H1 (cell line): ENCODE results near the gene ZNF358. TPM values are rescaled to one million over a fixed set of nuclear protein-coding genes. Genes with fewer than 3 reads are reported as not detected.

Experiments
- ASH2L ChIP-seq: fragments of 200-600, 300-600 bp; sonication (generic); IDR thresholded peaks from one replicate; pipeline ENCODE4 v1.7.1; 2017; ENCODE audit warnings: low read length
- CHD2 ChIP-seq: IDR thresholded peaks from 2 replicates; pipeline ENCODE4 v1.6.1; 2012; ENCODE audit warnings: low read length, improper control_type of control experiment
- CTBP2 ChIP-seq: IDR thresholded peaks from 2 replicates; pipeline ENCODE4 v1.7.0; 2011; ENCODE audit warnings: borderline replicate concordance, mild to moderate bottlenecking, moderate library complexity, mixed read lengths, low read length; ENCODE audit not compliant: insufficient read depth, insufficient read length
- CTCF ChIP-seq, 3 experiments: IDR thresholded peaks; 1 replicate in 2 of 3; 2 replicates in 1 of 3; pipeline versions ENCODE4 v1.5.1 to v1.6.1; 2011; ENCODE audit warnings: low read length in 3 of 3, mild to moderate bottlenecking in 3 of 3, inconsistent platforms in 2 of 3, low read depth in 1 of 3, moderate library complexity in 1 of 3; ENCODE audit not compliant: insufficient read depth in 1 of 3; ENCODE audit errors: control extremely low read depth in 1 of 3
- EZH2 ChIP-seq: fragments of 200-600 bp; sonication (generic); IDR thresholded peaks from 2 replicates; pipeline ENCODE4 v1.7.1; 2012; ENCODE audit warnings: low read depth, mild to moderate bottlenecking, moderate library complexity, low read length, inconsistent platforms; ENCODE audit not compliant: severe bottlenecking
- GABPA ChIP-seq: IDR thresholded peaks from 2 replicates; pipeline ENCODE4 v1.6.1; 2011; ENCODE audit warnings: mild to moderate bottlenecking, low read length, moderate library complexity, borderline replicate concordance; ENCODE audit not compliant: insufficient read depth
- GTF2F1 ChIP-seq: IDR thresholded peaks from 2 replicates; pipeline ENCODE4 v1.6.1; 2012; ENCODE audit warnings: low read depth, low read length, improper control_type of control experiment, borderline replicate concordance
- HDAC2 ChIP-seq, 2 experiments: fragments of 300-600 bp in 1 of 2; sonication (generic) in 1 of 2; IDR thresholded peaks; 2 replicates each; pipeline ENCODE4 v1.6.1; 2011 to 2012; ENCODE audit warnings: low read depth in 2 of 2, low read length in 2 of 2, mild to moderate bottlenecking in 2 of 2, moderate library complexity in 2 of 2, borderline replicate concordance in 1 of 2, inconsistent platforms in 1 of 2
- JUN ChIP-seq: IDR thresholded peaks from 2 replicates; pipeline ENCODE4 v1.6.1; 2011; ENCODE audit warnings: low read depth, mild to moderate bottlenecking, improper control_type of control experiment, low read length
- NANOG ChIP-seq: IDR thresholded peaks from 2 replicates; pipeline ENCODE4 v1.6.1; 2011; ENCODE audit warnings: low read length, low read depth, mild to moderate bottlenecking, inconsistent platforms; ENCODE audit not compliant: insufficient read depth, poor library complexity, severe bottlenecking
- NRF1 ChIP-seq: IDR thresholded peaks from 2 replicates; pipeline ENCODE4 v1.6.1; 2011; ENCODE audit warnings: mild to moderate bottlenecking, low read depth, low read length, improper control_type of control experiment
- POLR2A ChIP-seq, 2 experiments: IDR thresholded peaks; 1 replicate in 1 of 2; 2 replicates in 1 of 2; pipeline ENCODE4 v1.6.1; 2011; ENCODE audit warnings: low read depth in 2 of 2, low read length in 2 of 2, mild to moderate bottlenecking in 2 of 2; ENCODE audit errors: control extremely low read depth in 1 of 2
- RAD21 ChIP-seq, 2 experiments: IDR thresholded peaks in 1 of 2; conservative IDR thresholded peaks in 1 of 2; 2 replicates each; pipeline ENCODE4 v1.6.1; 2011; ENCODE audit warnings: low read depth in 2 of 2, low read length in 2 of 2, improper control_type of control experiment in 1 of 2, inconsistent platforms in 1 of 2, mild to moderate bottlenecking in 1 of 2, moderate library complexity in 1 of 2
- SIN3A ChIP-seq, 2 experiments: IDR thresholded peaks in 1 of 2; conservative IDR thresholded peaks in 1 of 2; 2 replicates each; pipeline ENCODE4 v1.6.1; 2011 to 2012; ENCODE audit warnings: low read length in 2 of 2, improper control_type of control experiment in 1 of 2, low read depth in 1 of 2, mild to moderate bottlenecking in 1 of 2
- SIRT6 ChIP-seq: IDR thresholded peaks from one replicate; pipeline ENCODE4 v1.7.1; 2012; ENCODE audit warnings: low read length, inconsistent platforms
- SP1 ChIP-seq: IDR thresholded peaks from 2 replicates; pipeline ENCODE4 v1.6.1; 2011; ENCODE audit warnings: low read depth, low read length
- SP4 ChIP-seq: IDR thresholded peaks from 2 replicates; pipeline ENCODE4 v1.6.1; 2012; ENCODE audit warnings: low read length, inconsistent platforms
- SRF ChIP-seq: IDR thresholded peaks from 2 replicates; pipeline ENCODE4 v1.6.1; 2011; ENCODE audit warnings: mild to moderate bottlenecking, low read depth, low read length, moderate library complexity
- TCF12 ChIP-seq: IDR thresholded peaks from 2 replicates; pipeline ENCODE4 v1.6.1; 2011; ENCODE audit warnings: low read depth, mild to moderate bottlenecking, low read length
- TEAD4 ChIP-seq: IDR thresholded peaks from 2 replicates; pipeline ENCODE4 v1.6.1; 2012; ENCODE audit warnings: low read depth, low read length, inconsistent platforms, mixed read lengths
- polyA plus RNA-seq, 7 experiments: library from polyadenylated mRNA; depleted of rRNA in 3 of 7; stranded (reverse) in 5 of 7; unstranded in 2 of 7; fragments of >200 nt in 5 of 7; fragments of 200-250 nt in 2 of 7; gene quantifications; 1 replicate in 5 of 7; 2 replicates in 1 of 7; 4 replicates in 1 of 7; pipeline versions ENCODE4 v1.2.1 to v1.2.3, GENCODE V29; 2011 to 2013; ENCODE audit warnings: missing spikeins in 2 of 7, mixed read lengths in 2 of 7
- total RNA-seq: library from RNA; stranded (reverse); fragmentation: NEBNext Ultra II Directional; extraction: Animal tissue kit (Norgen Biotek cat#: 25700); gene quantifications from 2 replicates; pipeline ENCODE4 v1.2.1, GENCODE V29; 2021

ZNF358 gene
- total and polyA plus RNA-seq, 2 of the 8 experiments (the other 6 are each of a cell fraction or from before 2014, with no cell fraction given), result 40.0 to 60.3 TPM

- TF ChIP-seq CTBP2 (no peak), POLR2A (IDR thresholded peaks at IDR 0.05; ENCODE audit: control extremely low read depth in 1 of 2, low read depth in 2 of 2, low read length in 2 of 2) (peak in 1 of 2 experiments; percentile 48; a peak in 1 of 3 replicates), GABPA (peak; percentile 41; the same call in 1 of the 2 replicates), SP1 (peak; percentile 91), CHD2 (peak; percentile 90), HDAC2 (IDR thresholded peaks at IDR 0.05; ENCODE audit: borderline replicate concordance in 1 of 2, low read depth in 2 of 2, low read length in 2 of 2) (peak; percentile 62 to 89; a peak in 3 of 4 replicates), SIRT6 (no peak), JUN (no peak), EZH2 (no peak), SP4 (peak; percentile 99), ASH2L (peak; percentile 34), SRF (no peak), TEAD4 (no peak; the same call in 1 of the 2 replicates), GTF2F1 (peak; percentile 87), RAD21 (IDR thresholded peaks at IDR 0.05 in 1 of 2, conservative IDR thresholded peaks at IDR 0.05 in 1 of 2; ENCODE audit: low read depth in 2 of 2, low read length in 2 of 2) (peak in 1 of 2 experiments; percentile 28; a peak in 2 of 4 replicates), NANOG (peak; percentile 37), TCF12 (peak; percentile 62; the same call in 1 of the 2 replicates), NRF1 (peak; percentile 83), SIN3A (conservative IDR thresholded peaks at IDR 0.05 in 1 of 2, IDR thresholded peaks at IDR 0.05 in 1 of 2; ENCODE audit: low read depth in 1 of 2, low read length in 2 of 2) (peak; percentile 93 to 99), CTCF (IDR thresholded peaks at IDR 0.05; ENCODE audit: control extremely low read depth in 1 of 3, insufficient read depth in 1 of 3, low read depth in 1 of 3, low read length in 3 of 3) (no peak)
These were observed 6.4 kb downstream of the ZNF358 start, which contains the start of gene MCOLN1 (continued) for GRCh38 chr19:7522072-7522922.
